ENCODE results near the gene SEPTIN12. TPM values are rescaled to one million over a fixed set of nuclear protein-coding genes. Genes with fewer than 3 reads are reported as not detected.
A peak's percentile ranks its signal among the peaks of the same experiment; 100 is the strongest.

Gene SEPTIN12
- total RNA-seq, 4 donors from 2014 or later = not detected

- no peaks in the 10 kb centered on the region for H3K9me3 ChIP-seq
- peaks cover 0 to 47% (median 15%) of the 10 kb centered on the region in 3 donors for H3K4me1 ChIP-seq
- TF ChIP-seq, protein P1, sequence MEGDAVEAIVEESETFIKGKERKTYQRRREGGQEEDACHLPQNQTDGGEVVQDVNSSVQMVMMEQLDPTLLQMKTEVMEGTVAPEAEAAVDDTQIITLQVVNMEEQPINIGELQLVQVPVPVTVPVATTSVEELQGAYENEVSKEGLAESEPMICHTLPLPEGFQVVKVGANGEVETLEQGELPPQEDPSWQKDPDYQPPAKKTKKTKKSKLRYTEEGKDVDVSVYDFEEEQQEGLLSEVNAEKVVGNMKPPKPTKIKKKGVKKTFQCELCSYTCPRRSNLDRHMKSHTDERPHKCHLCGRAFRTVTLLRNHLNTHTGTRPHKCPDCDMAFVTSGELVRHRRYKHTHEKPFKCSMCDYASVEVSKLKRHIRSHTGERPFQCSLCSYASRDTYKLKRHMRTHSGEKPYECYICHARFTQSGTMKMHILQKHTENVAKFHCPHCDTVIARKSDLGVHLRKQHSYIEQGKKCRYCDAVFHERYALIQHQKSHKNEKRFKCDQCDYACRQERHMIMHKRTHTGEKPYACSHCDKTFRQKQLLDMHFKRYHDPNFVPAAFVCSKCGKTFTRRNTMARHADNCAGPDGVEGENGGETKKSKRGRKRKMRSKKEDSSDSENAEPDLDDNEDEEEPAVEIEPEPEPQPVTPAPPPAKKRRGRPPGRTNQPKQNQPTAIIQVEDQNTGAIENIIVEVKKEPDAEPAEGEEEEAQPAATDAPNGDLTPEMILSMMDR (IDR thresholded peaks at IDR 0.05) = no peak
- no peak for TF ChIP-seq POLR2A (IDR thresholded peaks at IDR 0.05)
- TF ChIP-seq EP300 (IDR thresholded peaks at IDR 0.05) = no peak
- no peak for TF ChIP-seq POLR2AphosphoS5 (IDR thresholded peaks at IDR 0.05)
- no peak for ATAC-seq
- no peak overlapping the region for H3K4me3 ChIP-seq
- H3K27ac ChIP-seq = peak overlapping the region in 1 of 4 donors; percentile 23
- H3K27me3 ChIP-seq = no peaks in the 10 kb centered on the region
- 57 to 69% methylated on average over 3 to 6 of the region's 17 CpGs for WGBS, 2 donors (ENCODE audit: low coverage in 1 of 2)
- H3K36me3 ChIP-seq = peaks cover 0 to 63% of the 10 kb centered on the region in 2 donors
These were observed 12.3 kb upstream of the SEPTIN12 start for GRCh38 chr16:4800290-4801041.

GRCh38 chr16:4799171-4799855, 11.2 kb upstream of the SEPTIN12 start:
- Histone ChIP-seq H3K4me1 (peaks cover 0 to 37% (median 15%) of the 10 kb centered on the region in 3 donors), H3K9me3 (no peaks in the 10 kb centered on the region), H3K27me3 (no peaks in the 10 kb centered on the region), H3K27ac (no peak overlapping the region), H3K36me3 (peaks cover 0 to 53% of the 10 kb centered on the region in 2 donors), H3K4me3 (no peak overlapping the region)
- WGBS, 2 donors (ENCODE audit: low coverage in 1 of 2) = 97 to 100% methylated on average over 2 to 5 of the region's 19 CpGs
- TF ChIP-seq, protein P1 (IDR thresholded peaks at IDR 0.05) = no peak
- TF ChIP-seq EP300 (IDR thresholded peaks at IDR 0.05) (no peak), POLR2A (IDR thresholded peaks at IDR 0.05) (no peak)
- no peak for ATAC-seq

GRCh38 chr16:4798456-4798855, 10.3 kb upstream of the SEPTIN12 start:
- no peaks in the 10 kb centered on the region for H3K27me3 ChIP-seq
- peaks cover 0 to 28% (median 12%) of the 10 kb centered on the region in 3 donors for H3K4me1 ChIP-seq
- WGBS, 2 donors (ENCODE audit: low coverage in 1 of 2) = 92% methylated on average over 7 of the region's 16 CpGs; no CpG with 5 or more reads in 1 of the 2 donors
- ATAC-seq = no peak
- H3K36me3 ChIP-seq = peaks cover 0 to 49% of the 10 kb centered on the region in 2 donors
- H3K4me3 ChIP-seq = no peak overlapping the region
- no peak overlapping the region for H3K27ac ChIP-seq
- TF ChIP-seq POLR2A (IDR thresholded peaks at IDR 0.05) = no peak
- TF ChIP-seq EP300 (IDR thresholded peaks at IDR 0.05) = no peak
- TF ChIP-seq, protein P1 (IDR thresholded peaks at IDR 0.05) = no peak
- TF ChIP-seq POLR2AphosphoS5 (IDR thresholded peaks at IDR 0.05) = no peak
- no peaks in the 10 kb centered on the region for H3K9me3 ChIP-seq

DNA sequence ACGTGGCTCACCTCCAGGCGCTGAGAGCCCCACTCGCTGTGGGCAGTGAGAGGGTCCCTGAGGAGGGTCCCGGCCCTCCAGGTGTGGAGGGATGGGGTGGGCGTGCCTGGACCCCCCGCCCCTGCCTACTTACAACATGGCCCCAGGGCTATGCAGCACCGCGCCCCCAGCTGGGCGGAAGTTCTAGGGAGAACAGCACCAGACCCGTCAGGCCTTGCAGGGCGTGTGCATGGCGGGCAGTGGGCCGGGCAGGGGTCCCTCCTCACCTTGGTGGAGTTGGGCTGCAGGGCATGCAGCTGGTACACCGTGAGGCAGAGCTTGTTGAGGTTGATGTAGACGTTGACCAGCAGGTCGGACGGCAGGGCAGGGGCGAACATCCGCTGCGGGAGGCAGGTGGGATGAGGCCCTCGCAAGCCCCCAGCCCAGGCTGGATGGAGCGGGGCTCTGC, 9.7 kb upstream of the SEPTIN12 start:
- no peak for ATAC-seq
- Histone ChIP-seq H3K27me3 (no peaks in the 10 kb centered on the region), H3K4me1 (peaks cover 0 to 22% (median 10%) of the 10 kb centered on the region in 3 donors), H3K36me3 (peaks cover 0 to 49% of the 10 kb centered on the region in 2 donors), H3K4me3 (no peak overlapping the region), H3K9me3 (no peaks in the 10 kb centered on the region), H3K27ac (no peak overlapping the region)
- TF ChIP-seq EP300 (IDR thresholded peaks at IDR 0.05) = no peak
- TF ChIP-seq POLR2A (IDR thresholded peaks at IDR 0.05) = no peak
- TF ChIP-seq, protein P1 (IDR thresholded peaks at IDR 0.05) = no peak
- TF ChIP-seq POLR2AphosphoS5 (IDR thresholded peaks at IDR 0.05) = no peak
- WGBS, 2 donors (ENCODE audit: low coverage in 1 of 2) = no CpG with 5 or more reads among the region's 22 CpGs
